ENCODE measurements around the gene PGS1.

- TF ChIP-seq CTCF (IDR thresholded peaks at IDR 0.05; ENCODE audit: insufficient read depth, low read length, poor library complexity, severe bottlenecking) = no peak
- TF ChIP-seq EZH2phosphoT487 (conservative IDR thresholded peaks at IDR 0.05; ENCODE audit: low read length) = no peak
These were observed 19.9 kb downstream of the PGS1 start for GRCh38 chr17:78398390-78398789.
